HEK293T (cell line): Measurements from ENCODE around the gene RPS19.

Experiments
- FOXK2 ChIP-seq: fragments of 450-650 bp; IDR thresholded peaks from 2 replicates; pipeline ENCODE4 v1.6.1; 2016; ENCODE audit warnings: mild to moderate bottlenecking
- LEF1 ChIP-seq: fragments of 450-650 bp; IDR thresholded peaks from 2 replicates; pipeline ENCODE4 v1.6.1; 2017; ENCODE audit warnings: mild to moderate bottlenecking, borderline replicate concordance
- SUZ12 ChIP-seq: fragments of 450-650 bp; IDR thresholded peaks from 2 replicates; pipeline ENCODE4 v1.6.1; 2016; ENCODE audit warnings: mild to moderate bottlenecking

GRCh38 chr19:41913538-41914423 is 53.7 kb downstream of the RPS19 start:
- TF ChIP-seq LEF1 (no peak), FOXK2 (no peak), SUZ12 (no peak)
